Stomach (tissue), 9 donors: ENCODE measurements around the gene ABHD2. TPM values are rescaled to one million over a fixed set of nuclear protein-coding genes. Genes with fewer than 3 reads are reported as not detected.
"Not testable (repeated sequence)": the region's sequence is repeated elsewhere in the genome, so short reads cannot be mapped to it uniquely, and the experiment has no call there.

Source experiments
- DNase-seq, 2 donors: peaks; one replicate each; pipeline versions ENCODE4 v3.0.0 to v3.0.0-alpha.2; 2013 to 2019
- H3K27ac ChIP-seq, 5 donors: fragments of 200-600 bp in 4 of 5; sonication (generic) in 4 of 5; one replicate each; pipeline ENCODE4 v1.5.1; 2013 to 2019; ENCODE audit warnings: mild to moderate bottlenecking in 1 of 5, moderate library complexity in 1 of 5
- H3K27me3 ChIP-seq, 3 donors: fragments of 200-600 bp; sonication (generic); one replicate each; pipeline ENCODE4 v1.5.1; 2017 to 2019; ENCODE audit warnings: mixed run types in 1 of 3
- H3K36me3 ChIP-seq, 4 donors: fragments of 200-600 bp; sonication (generic); 1 replicate in 3 of 4; 2 replicates in 1 of 4; pipeline ENCODE4 v1.5.1; 2016 to 2019
- H3K4me1 ChIP-seq, 4 donors: fragments of 200-600 bp; sonication (generic); one replicate each; pipeline ENCODE4 v1.5.1; 2016 to 2019
- H3K4me3 ChIP-seq, 4 donors: fragments of 200-600 bp; sonication (generic) in 3 of 4; one replicate each; pipeline ENCODE4 v1.5.1; 2016 to 2019; ENCODE audit warnings: mild to moderate bottlenecking in 1 of 4
- H3K9me3 ChIP-seq, 4 donors: fragments of 200-600 bp; sonication (generic); one replicate each; pipeline ENCODE4 v1.5.1; 2016 to 2019
- EP300 ChIP-seq: sonication (generic); formaldehyde crosslinking; IDR thresholded peaks from one replicate; pipeline ENCODE4 v1.6.1; 2017; ENCODE audit warnings: antibody characterized with exemption
- POLR2A ChIP-seq, 4 donors: fragments of 450-650 bp; IDR thresholded peaks; one replicate each; pipeline ENCODE4 v1.6.1; 2016; ENCODE audit warnings: antibody characterized with exemption in 4 of 4, control low read depth in 2 of 4, mild to moderate bottlenecking in 1 of 4, moderate library complexity in 1 of 4
- POLR2AphosphoS5 ChIP-seq, 3 donors: sonication (generic); formaldehyde crosslinking; IDR thresholded peaks; one replicate each; pipeline ENCODE4 v1.6.1; 2016; ENCODE audit warnings: antibody characterized with exemption in 3 of 3
- WGBS, 5 donors: extraction: QIAGEN DNeasy Blood & Tissue Kit in 3 of 5; methylation state at CpG; one replicate each; pipeline versions ENCODE4 v1.1.5 to v1.1.7; 2013 to 2018; 5-methylcytosine and 5-hydroxymethylcytosine counted together
- intact Hi-C: fragments of 100-400 bp; cut with DNase I; formaldehyde crosslinking; loops from one replicate; pipeline ENCODE4 v1.15.1; 2023; ENCODE audit warnings: low total_unique reads
- polyA plus RNA-seq, 3 donors: library from polyadenylated mRNA; stranded (reverse); fragments of 200-250 nt; gene quantifications; one replicate each; pipeline ENCODE4 v1.2.3, GENCODE V29; 2013
- total RNA-seq, 5 donors: library from RNA; depleted of rRNA; stranded (reverse); fragments of >200 nt; gene quantifications; one replicate each; pipeline versions ENCODE4 v1.1.0 to v1.2.3, GENCODE V29; 2014 to 2016
- TF ChIP-seq, protein P1 (sequence below), 7 experiments: fragments of 450-650 bp in 4 of 7; fragments of 200-600 bp in 3 of 7; sonication (generic) in 3 of 7; IDR thresholded peaks; one replicate each; pipeline ENCODE4 v1.5.1; 2016 to 2019; ENCODE audit warnings: antibody characterized with exemption in 7 of 7, control low read depth in 2 of 7, mild to moderate bottlenecking in 1 of 7
- donor health status: healthy with polysubstance abuse.
- donor health status: Bipolar disorder and iron deficiency.
- donor health status: healthy.

The ABHD2 gene
- total and polyA plus RNA-seq, 8 donors = 5.1 to 192 (median 70.3) TPM

DNA sequence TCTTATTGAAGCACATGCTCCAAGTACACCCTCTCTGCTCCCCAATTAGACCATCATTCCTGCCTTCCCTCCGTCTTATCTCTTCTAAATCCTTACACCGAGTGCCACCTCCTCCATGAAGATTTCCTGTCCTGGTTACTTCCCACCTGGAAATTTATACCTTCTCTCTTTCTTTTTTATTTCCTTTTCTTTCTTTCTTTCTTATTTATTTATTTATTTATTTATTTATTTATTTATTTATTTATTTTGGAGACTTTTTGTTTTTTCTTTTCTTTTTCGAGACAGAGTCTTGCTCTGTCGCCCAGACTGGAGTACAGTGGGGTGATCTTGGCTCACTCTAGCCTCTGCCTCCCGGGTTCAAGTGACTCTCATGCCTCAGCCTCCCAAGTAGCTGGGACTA is 45.9 kb upstream of the ABHD2 start:
- WGBS, 5 donors = 84 to 91% (median 87%) methylated on average over 5 of the region's 5 CpGs
- no peaks in the 10 kb centered on the region for H3K4me1 ChIP-seq
- H3K27me3 ChIP-seq = no peaks in the 10 kb centered on the region
- no peak for DNase-seq
- intact Hi-C loops = no loop called here
- TF ChIP-seq EP300 (no peak), POLR2AphosphoS5 (IDR thresholded peaks at IDR 0.05) (no peak), POLR2A (IDR thresholded peaks at IDR 0.05) (no peak)
- TF ChIP-seq, protein P1, sequence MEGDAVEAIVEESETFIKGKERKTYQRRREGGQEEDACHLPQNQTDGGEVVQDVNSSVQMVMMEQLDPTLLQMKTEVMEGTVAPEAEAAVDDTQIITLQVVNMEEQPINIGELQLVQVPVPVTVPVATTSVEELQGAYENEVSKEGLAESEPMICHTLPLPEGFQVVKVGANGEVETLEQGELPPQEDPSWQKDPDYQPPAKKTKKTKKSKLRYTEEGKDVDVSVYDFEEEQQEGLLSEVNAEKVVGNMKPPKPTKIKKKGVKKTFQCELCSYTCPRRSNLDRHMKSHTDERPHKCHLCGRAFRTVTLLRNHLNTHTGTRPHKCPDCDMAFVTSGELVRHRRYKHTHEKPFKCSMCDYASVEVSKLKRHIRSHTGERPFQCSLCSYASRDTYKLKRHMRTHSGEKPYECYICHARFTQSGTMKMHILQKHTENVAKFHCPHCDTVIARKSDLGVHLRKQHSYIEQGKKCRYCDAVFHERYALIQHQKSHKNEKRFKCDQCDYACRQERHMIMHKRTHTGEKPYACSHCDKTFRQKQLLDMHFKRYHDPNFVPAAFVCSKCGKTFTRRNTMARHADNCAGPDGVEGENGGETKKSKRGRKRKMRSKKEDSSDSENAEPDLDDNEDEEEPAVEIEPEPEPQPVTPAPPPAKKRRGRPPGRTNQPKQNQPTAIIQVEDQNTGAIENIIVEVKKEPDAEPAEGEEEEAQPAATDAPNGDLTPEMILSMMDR (IDR thresholded peaks at IDR 0.05) = no peak
- peak overlapping the region in 2 of 5 donors; percentile 67 to 70 for H3K27ac ChIP-seq
- no peaks in the 10 kb centered on the region for H3K9me3 ChIP-seq
- H3K4me3 ChIP-seq = no peak overlapping the region
- no peaks in the 10 kb centered on the region for H3K36me3 ChIP-seq

DNA sequence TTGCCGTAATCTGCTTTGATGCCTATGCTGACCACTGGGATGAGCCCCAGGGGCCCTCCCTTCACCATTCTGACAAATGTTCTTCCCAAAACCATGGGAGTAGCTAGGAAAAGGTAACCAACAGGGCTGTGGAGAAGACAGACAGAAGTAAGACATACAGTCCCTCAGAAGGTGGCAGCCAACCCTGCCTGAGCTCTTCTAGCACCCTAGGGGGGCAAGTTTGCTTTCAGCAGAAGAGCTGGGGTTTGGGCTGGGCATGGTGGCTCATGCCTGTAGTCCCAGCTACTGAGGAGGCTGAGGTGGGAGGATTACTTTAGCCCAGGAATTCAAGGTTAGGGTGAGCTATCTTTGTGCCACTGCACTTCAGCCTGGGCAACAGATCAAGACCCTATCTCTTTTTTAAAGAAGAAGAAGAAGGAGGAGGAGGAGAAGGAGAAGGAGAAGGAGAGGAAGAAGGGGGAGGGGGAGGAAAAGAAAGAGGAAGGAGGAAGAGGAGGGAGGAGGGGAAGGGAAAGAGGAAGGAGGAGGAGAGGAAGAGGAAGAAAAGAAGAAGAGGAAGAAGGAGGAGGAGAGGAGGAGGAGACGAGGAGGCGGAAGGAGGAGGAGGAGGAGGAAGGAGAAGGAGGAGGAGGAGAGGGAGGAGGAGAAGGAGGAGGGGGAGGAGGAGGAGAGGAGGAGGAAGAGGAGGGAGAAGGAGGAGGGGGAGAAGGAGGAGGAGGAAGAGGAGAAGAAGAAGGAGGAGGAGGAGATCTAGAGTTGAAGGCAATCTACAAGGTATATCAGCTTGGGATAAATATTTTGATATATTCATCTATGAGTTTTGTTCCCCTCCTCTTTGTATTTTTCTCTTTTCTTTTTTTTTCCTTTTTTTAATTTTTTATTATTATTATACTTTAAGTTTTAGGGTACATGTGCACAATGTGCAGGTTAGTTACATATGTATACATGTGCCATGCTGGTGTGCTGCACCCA is 44.9 kb upstream of the ABHD2 start:
- Histone ChIP-seq H3K27me3 (no peaks in the 10 kb centered on the region), H3K4me3 (no peak overlapping the region), H3K36me3 (no peaks in the 10 kb centered on the region), H3K4me1 (no peaks in the 10 kb centered on the region), H3K9me3 (no peaks in the 10 kb centered on the region), H3K27ac (peak overlapping the region in 1 of 5 donors; percentile 46)
- WGBS, 5 donors = 77 to 100% (median 94%) methylated on average over 1 to 3 of the region's 3 CpGs
- DNase-seq = no peak
- TF ChIP-seq EP300 (no peak), POLR2A (IDR thresholded peaks at IDR 0.05) (no peak), POLR2AphosphoS5 (IDR thresholded peaks at IDR 0.05) (no peak)
- TF ChIP-seq, protein P1 (IDR thresholded peaks at IDR 0.05) = no peak
- intact Hi-C loops = no loop called here

DNA sequence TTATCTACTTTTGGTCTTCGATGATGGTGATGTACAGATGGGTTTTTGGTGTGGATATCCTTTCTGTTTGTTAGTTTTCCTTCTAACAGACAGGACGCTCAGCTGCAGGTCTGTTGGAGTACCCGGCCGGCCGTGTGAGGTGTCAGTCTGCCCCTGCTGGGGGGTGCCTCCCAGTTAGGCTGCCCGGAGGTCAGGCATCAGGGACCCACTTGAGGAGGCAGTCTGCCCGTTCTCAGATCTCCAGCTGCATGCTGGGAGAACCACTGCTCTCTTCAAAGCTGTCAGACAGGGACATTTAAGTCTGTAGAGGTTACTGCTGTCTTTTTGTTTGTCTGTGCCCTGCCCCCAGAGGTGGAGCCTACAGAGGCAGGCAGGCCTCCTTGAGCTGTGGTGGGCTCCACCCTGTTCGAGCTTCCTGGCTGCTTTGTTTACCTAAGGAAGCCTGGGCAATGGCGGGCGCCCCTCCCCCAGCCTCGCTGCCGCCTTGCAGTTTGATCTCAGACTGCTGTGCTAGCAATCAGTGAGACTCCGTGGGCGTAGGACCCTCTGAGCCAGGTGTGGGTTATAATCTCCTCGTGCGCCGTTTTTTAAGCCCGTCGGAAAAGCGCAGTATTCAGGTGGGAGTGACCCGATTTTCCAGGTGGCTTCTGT is 39.1 kb upstream of the ABHD2 start:
- H3K36me3 ChIP-seq, H3K9me3 ChIP-seq, H3K27ac ChIP-seq, intact Hi-C loops, DNase-seq, H3K4me3 ChIP-seq, H3K4me1 ChIP-seq, H3K27me3 ChIP-seq: not testable (repeated sequence)
- WGBS, 5 donors = 26 to 60% (median 39%) methylated on average over 13 to 21 of the region's 21 CpGs

DNA sequence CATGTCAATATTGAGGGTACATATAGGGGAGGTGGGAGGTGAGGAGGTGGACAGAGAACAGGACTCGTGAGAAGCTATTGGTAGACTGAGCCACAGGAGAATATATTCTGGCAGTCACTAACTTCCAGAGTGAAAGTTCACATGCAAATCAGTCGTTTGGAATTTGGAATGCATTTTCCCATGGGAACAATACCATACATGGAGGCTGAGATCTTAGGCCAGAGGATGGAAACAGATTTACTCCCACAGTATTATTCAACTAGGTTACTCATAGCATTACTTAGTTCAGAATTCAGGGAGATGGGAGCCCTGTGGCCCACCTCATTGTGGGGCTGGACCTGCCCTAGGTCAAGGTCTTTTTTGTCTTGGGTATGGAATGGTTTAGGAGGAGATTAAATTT is 36.4 kb upstream of the ABHD2 start:
- Histone ChIP-seq H3K4me3 (no peak overlapping the region), H3K4me1 (peaks cover 0 to 6% (median 0%) of the 10 kb centered on the region in 4 donors), H3K27ac (peak overlapping the region in 3 of 5 donors; percentile 32 to 71 (median 64)), H3K27me3 (no peaks in the 10 kb centered on the region), H3K9me3 (no peaks in the 10 kb centered on the region), H3K36me3 (no peaks in the 10 kb centered on the region)
- intact Hi-C loops = no loop called here
- peak in 1 of 2 donors; percentile 68 for DNase-seq
- WGBS, 5 donors = 44 to 66% (median 46%) methylated on average over 2 of the region's 2 CpGs
- no peak for TF ChIP-seq POLR2AphosphoS5 (IDR thresholded peaks at IDR 0.05)
- TF ChIP-seq, protein P1 (IDR thresholded peaks at IDR 0.05) = no peak
- TF ChIP-seq POLR2A (IDR thresholded peaks at IDR 0.05) = no peak
- no peak for TF ChIP-seq EP300
